HFF-Myc (cell line): ENCODE results near the gene SFMBT2.
A peak's percentile ranks its signal among the peaks of the same experiment; 100 is the strongest.

Experiments
- DNase-seq: peaks from one replicate; pipeline ENCODE4 v3.0.0-alpha.2; 2011; ENCODE audit warnings: low read depth; ENCODE audit errors: extremely low read depth
- H3K4me3 ChIP-seq: replicated peaks from 2 replicates; pipeline ENCODE4 v1.5.1; 2011; ENCODE audit warnings: low read depth, mild to moderate bottlenecking, control low read depth, low read length
- TF ChIP-seq, protein P1 (sequence below): IDR thresholded peaks from 2 replicates; pipeline ENCODE4 v1.5.1; 2012; ENCODE audit warnings: mild to moderate bottlenecking, low read depth, low read length, control low read depth; ENCODE audit errors: missing control alignments

Gene SFMBT2

DNA sequence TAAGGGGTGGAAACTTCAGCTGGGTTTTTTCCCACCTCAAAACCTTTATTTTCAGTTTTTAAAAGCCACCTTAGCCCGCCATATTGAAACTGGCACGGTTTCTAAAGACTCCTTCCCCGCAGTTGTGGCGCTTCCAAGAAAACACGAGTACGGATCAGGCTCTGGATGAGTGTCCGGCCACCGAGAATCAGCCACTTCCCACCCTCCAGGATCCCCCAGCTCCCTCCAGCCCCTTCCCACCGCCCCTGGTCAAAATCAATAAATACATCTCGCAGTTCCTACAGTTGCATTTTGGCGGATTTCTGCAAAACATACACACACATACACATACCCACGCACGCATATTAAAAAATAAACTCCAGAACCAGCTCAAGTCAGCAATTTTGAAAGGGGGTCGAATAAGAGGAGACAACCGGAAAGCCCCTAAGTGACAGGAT, 1.1 kb downstream of the SFMBT2 start:
- TF ChIP-seq, protein P1, sequence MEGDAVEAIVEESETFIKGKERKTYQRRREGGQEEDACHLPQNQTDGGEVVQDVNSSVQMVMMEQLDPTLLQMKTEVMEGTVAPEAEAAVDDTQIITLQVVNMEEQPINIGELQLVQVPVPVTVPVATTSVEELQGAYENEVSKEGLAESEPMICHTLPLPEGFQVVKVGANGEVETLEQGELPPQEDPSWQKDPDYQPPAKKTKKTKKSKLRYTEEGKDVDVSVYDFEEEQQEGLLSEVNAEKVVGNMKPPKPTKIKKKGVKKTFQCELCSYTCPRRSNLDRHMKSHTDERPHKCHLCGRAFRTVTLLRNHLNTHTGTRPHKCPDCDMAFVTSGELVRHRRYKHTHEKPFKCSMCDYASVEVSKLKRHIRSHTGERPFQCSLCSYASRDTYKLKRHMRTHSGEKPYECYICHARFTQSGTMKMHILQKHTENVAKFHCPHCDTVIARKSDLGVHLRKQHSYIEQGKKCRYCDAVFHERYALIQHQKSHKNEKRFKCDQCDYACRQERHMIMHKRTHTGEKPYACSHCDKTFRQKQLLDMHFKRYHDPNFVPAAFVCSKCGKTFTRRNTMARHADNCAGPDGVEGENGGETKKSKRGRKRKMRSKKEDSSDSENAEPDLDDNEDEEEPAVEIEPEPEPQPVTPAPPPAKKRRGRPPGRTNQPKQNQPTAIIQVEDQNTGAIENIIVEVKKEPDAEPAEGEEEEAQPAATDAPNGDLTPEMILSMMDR = no peak
- DNase-seq = no peak
- H3K4me3 ChIP-seq = peak overlapping the region; percentile 44

DNA sequence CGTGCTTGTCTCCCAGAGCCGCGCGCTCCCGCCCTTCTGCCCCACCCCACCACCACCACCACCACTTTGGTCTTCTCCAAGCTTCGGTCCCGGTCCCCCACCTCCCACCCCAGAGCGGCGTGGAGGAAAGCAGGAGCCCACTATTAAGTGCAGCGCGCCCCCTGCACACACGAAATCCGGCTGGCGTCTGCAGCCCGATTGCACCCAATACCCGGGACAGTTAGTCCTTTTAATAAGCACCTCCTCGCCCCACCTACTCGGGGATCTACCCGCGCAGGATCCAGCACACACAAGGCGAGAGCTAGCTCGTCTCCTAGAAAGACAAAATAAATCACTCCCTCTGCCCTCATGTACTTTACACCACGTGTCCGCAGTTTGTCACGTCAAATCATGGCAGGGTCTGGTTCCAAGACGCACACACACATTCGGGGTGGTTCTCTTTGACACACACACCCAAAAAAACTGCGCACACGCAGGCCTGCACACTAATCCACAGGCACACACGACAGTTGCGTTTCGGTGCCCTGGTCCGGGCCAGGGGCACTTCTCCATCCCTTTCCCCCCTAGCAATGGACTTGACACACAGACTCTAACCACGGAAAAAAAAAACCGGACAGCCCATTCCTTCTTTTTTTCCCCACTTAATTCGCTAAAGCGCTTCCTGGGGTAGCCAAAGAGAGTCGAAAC, 1.6 kb downstream of the SFMBT2 start:
- no peak for DNase-seq
- TF ChIP-seq, protein P1 = no peak
- H3K4me3 ChIP-seq = peak overlapping the region; percentile 44

DNA sequence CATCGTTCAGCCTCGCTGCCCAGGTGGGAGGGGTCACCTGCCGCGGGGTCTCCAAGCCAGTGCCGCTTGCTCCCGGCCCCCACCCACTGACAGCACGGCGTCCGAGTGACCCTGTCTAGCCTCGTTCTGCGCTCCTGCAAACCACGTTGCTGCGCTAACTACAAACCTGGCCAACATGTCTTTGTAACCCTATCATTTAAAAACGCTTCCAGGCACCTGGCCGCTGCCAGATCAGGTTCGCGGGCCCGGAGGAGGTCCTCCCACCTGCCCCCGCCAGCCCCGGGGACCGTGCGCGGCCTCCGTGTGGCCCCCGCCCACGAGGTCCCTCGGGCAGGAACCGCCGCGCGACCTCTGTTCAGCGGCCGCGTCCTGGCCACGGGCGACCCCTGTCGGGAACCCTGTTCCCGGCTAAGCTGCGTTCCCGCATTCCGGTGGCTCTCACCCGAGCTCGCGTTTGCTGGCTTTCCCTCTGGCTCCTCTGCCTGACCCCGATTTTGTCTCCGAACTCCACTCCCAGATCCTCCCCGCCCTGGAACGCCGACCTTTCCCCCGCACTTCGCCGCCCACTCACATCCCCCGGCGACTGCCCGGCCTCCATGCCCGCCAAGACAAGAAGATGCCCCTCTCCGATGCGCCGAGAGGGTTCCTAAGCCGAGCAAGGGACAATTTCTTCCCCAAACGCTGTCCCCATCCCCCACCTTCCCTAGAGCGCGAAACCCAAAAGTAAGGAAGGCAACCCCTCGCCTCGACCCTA, 2.4 kb downstream of the SFMBT2 start:
- TF ChIP-seq, protein P1 = peak; percentile 29
- no peak for DNase-seq
- peak overlapping the region; percentile 15; the same call in 1 of the 2 replicates for H3K4me3 ChIP-seq

DNA sequence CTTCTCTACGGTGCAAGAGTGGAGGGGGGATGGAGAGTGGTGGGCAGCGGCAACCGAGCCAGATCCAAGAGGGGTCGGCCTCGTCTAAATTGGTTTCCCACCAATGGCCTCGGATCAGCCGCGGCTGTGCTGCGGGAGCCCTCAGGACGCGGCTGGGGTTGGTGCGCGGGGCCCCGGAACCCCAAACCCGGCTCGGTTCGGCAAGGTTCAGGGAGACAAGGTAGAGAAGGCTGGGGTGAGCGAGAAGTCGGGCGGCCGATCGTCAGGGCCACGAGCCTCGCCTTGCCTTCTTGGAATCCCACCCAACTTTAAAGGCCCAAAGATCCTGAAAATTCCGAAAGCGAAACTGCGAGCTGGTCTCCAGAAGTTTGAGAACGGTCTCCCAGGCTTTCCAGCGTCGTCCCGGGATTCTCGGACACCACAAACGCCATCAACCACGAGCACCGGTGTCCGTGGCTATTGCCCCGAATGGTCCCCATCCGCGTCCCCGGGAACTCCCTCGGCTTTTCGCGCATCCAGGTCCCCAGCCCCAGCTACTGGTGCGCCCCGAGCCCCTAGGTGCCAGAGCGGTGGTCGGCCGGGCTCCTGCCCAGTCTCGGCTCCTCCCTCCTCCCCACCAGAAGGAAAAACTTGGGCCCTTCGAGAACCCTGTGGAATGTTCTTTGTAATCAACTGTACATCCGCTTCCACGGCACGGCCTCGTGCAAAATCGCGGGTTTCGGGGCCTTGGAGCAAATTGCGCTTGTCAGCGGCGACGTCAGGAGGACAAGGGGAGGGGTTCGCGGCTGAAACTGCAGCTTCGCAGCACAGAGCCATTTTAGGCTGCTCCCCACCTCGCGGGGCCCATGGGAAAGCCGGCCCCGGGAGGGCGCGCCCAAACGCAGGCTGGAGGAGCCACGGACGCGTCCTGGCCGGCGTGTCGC, 3.2 kb downstream of the SFMBT2 start:
- H3K4me3 ChIP-seq = no peak overlapping the region
- DNase-seq = no peak
- TF ChIP-seq, protein P1 = no peak

DNA sequence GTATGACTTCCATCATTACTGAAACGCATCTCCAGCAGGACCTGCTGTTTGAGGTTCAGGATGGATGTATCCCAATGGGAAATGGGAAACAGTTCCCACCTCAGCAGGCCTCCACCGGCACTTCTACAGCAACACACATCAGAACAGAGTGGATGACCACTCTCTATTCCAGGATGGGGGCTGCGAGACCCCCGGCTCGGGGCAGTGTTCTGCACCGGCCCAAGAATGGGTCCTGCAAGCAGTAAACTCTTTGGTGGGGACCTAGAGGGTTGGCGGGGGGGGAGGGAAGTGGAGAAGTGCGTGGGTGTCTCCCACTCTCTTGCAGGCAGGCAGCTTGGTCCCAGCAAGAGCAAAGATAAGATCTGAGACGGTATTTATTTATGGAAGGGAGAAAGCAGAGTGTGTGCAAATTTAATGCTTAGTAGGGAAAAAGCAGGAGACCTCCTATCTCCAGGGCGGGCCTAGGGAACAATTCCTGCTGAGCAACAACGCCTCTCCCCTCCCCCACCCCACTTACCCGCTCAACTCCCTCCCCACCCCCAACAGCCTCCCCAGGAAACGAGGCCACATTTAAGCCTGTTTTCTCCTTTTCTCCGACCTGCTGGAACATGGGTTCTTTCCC, 4.0 kb downstream of the SFMBT2 start:
- TF ChIP-seq, protein P1 = no peak
- no peak for DNase-seq
- H3K4me3 ChIP-seq = no peak overlapping the region

DNA sequence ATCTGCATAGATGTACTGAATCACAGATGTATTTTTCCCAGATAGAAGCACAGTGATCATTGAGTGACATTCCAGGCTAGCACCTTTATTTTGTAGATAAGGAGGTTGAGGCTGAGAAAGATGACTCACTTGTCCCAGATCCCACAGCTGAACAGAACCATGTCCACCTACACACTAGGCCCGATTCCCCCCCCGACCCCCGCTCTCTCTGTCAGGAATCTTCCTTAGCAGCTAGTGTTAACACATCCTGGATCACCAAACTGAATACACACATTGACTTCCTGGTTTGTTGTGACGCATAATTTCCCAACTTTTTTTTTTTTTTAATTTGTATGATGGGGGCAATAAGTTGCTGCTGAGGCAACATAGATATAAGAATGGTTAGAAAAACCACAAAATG, 5.2 kb downstream of the SFMBT2 start:
- DNase-seq = no peak
- H3K4me3 ChIP-seq = no peak overlapping the region
- TF ChIP-seq, protein P1 = no peak
